H1 (cell line): ENCODE data around the gene MEGF11. TPM values are rescaled to one million over a fixed set of nuclear protein-coding genes. Genes with fewer than 3 reads are reported as not detected.

Experiments used
- CTCF ChIA-PET: fragments of 300-600 bp; sonication (Branson Sonifier 250); formaldehyde crosslinking; loops from one replicate; lab custom pipeline; 2021; ENCODE audit not compliant: partially characterized antibody; lab: Charles Lee
- POLR2A ChIA-PET: fragments of 300-600 bp; sonication (Branson Sonifier 250); formaldehyde crosslinking; loops from one replicate; lab custom pipeline; 2021; ENCODE audit warnings: inconsistent platforms; ENCODE audit not compliant: partially characterized antibody; lab: Charles Lee
- DNase-seq, 2 experiments: peaks; one replicate each; pipeline versions ENCODE4 v3.0.0 to v3.0.0-alpha.2; 2010 to 2022; ENCODE audit warnings: low spot score in 2 of 2, low read depth in 1 of 2, mixed read lengths in 1 of 2
- FAIRE-seq: peaks from 2 replicates; lab custom pipeline; 2011; peaks lifted over from hg19 to GRCh38; lab: Jason Lieb, UNC
- H2AFZ ChIP-seq: 2 replicates; pipeline ENCODE4 v1.8.1; 2012; ENCODE audit warnings: low read length, inconsistent platforms
- H2AK5ac ChIP-seq: 2 replicates; pipeline ENCODE4 v1.6.1; 2013; ENCODE audit warnings: low read depth, low read length
- H2BK120ac ChIP-seq: replicated peaks from 2 replicates; pipeline ENCODE3; 2013; ENCODE audit warnings: low read depth, low read length, inconsistent platforms
- H2BK12ac ChIP-seq: 2 replicates; pipeline ENCODE4 v1.6.1; 2013; ENCODE audit warnings: low read depth, low read length
- H2BK15ac ChIP-seq: 2 replicates; pipeline ENCODE4 v1.6.1; 2013; ENCODE audit warnings: low read length
- H2BK20ac ChIP-seq: 2 replicates; pipeline ENCODE4 v1.6.1; 2013; ENCODE audit warnings: low read length
- H2BK5ac ChIP-seq: 2 replicates; pipeline ENCODE4 v1.6.1; 2013; ENCODE audit warnings: low read depth, low read length
- H3K14ac ChIP-seq: 2 replicates; pipeline ENCODE4 v1.6.1; 2013; ENCODE audit warnings: inconsistent platforms; ENCODE audit not compliant: insufficient read length
- H3K18ac ChIP-seq: 2 replicates; pipeline ENCODE4 v1.6.1; 2013; ENCODE audit warnings: low read length; ENCODE audit errors: extremely low read depth
- H3K23ac ChIP-seq: 2 replicates; pipeline ENCODE4 v1.6.1; 2013; ENCODE audit warnings: inconsistent platforms; ENCODE audit not compliant: insufficient read length
- H3K23me2 ChIP-seq: 2 replicates; pipeline ENCODE4 v1.6.1; 2013; ENCODE audit warnings: low read depth, low read length
- H3K27ac ChIP-seq: 2 replicates; pipeline ENCODE4 v1.6.1; 2011; ENCODE audit warnings: low read depth, low read length, inconsistent platforms
- H3K27me3 ChIP-seq, 4 experiments: replicated peaks in 1 of 4; 1 replicate in 1 of 4; 2 replicates in 3 of 4; pipeline versions ENCODE4 v1.6.1 to v1.8.1; 2011 to 2013; ENCODE audit warnings: low read length in 3 of 4, mild to moderate bottlenecking in 3 of 4, inconsistent platforms in 2 of 4, mixed read lengths in 2 of 4, moderate library complexity in 1 of 4; ENCODE audit not compliant: control insufficient read depth in 3 of 4, insufficient read depth in 3 of 4; ENCODE audit errors: extremely low read depth in 1 of 4
- H3K36me3 ChIP-seq, 4 experiments: 2 replicates each; pipeline versions ENCODE4 v1.6.1 to v1.8.1; 2011 to 2013; ENCODE audit warnings: mild to moderate bottlenecking in 4 of 4, low read length in 3 of 4, moderate library complexity in 2 of 4, control low read depth in 1 of 4, inconsistent platforms in 1 of 4; ENCODE audit not compliant: insufficient read depth in 4 of 4, control insufficient read depth in 2 of 4
- H3K4ac ChIP-seq: replicated peaks from 2 replicates; pipeline ENCODE3; 2013; ENCODE audit warnings: low read length, low read depth, mixed read lengths, inconsistent platforms; ENCODE audit not compliant: insufficient read length
- H3K4me1 ChIP-seq, 4 experiments: replicated peaks in 1 of 4; 1 replicate in 1 of 4; 2 replicates in 3 of 4; pipeline versions ENCODE4 v1.6.1 to v1.8.1; 2011 to 2013; ENCODE audit warnings: low read length in 3 of 4, inconsistent platforms in 2 of 4, mixed read lengths in 1 of 4; ENCODE audit not compliant: insufficient read depth in 4 of 4, control insufficient read depth in 3 of 4
- H3K4me2 ChIP-seq, 2 experiments: 2 replicates each; pipeline versions ENCODE4 v1.6.1 to v1.8.1; 2011 to 2013; ENCODE audit warnings: low read depth in 2 of 2, low read length in 2 of 2, control low read depth in 1 of 2, inconsistent platforms in 1 of 2, mild to moderate bottlenecking in 1 of 2; ENCODE audit not compliant: insufficient read depth in 1 of 2
- H3K4me3 ChIP-seq, 4 experiments: fragments of 200-600, 300-600 bp in 1 of 4; sonication (generic), shearing (Covaris generic), sonication (Bioruptor Twin) in 1 of 4; 2 replicates each; pipeline versions ENCODE4 v1.5.1 to v1.8.1; 2011 to 2016; ENCODE audit warnings: low read length in 4 of 4, low read depth in 3 of 4, control low read depth in 2 of 4, inconsistent platforms in 2 of 4, mild to moderate bottlenecking in 2 of 4, mixed read lengths in 1 of 4, moderate library complexity in 1 of 4; ENCODE audit not compliant: insufficient read depth in 2 of 4; ENCODE audit errors: extremely low read depth in 1 of 4
- H3K56ac ChIP-seq: replicated peaks from 2 replicates; pipeline ENCODE3; 2013; ENCODE audit warnings: low read depth, mild to moderate bottlenecking, mixed read lengths, low read length, inconsistent platforms; ENCODE audit not compliant: insufficient read length
- H3K79me1 ChIP-seq: 2 replicates; pipeline ENCODE4 v1.6.1; 2013; ENCODE audit warnings: low read depth, low read length, control low read depth
- H3K79me2 ChIP-seq, 2 experiments: 2 replicates each; pipeline versions ENCODE4 v1.6.1 to v1.8.1; 2012 to 2013; ENCODE audit warnings: low read length in 2 of 2, mild to moderate bottlenecking in 2 of 2, inconsistent platforms in 1 of 2; ENCODE audit not compliant: insufficient read depth in 2 of 2, control insufficient read depth in 1 of 2
- H3K9ac ChIP-seq, 4 experiments: replicated peaks in 1 of 4; 1 replicate in 1 of 4; 2 replicates in 3 of 4; pipeline versions ENCODE4 v1.6.1 to v1.8.1; 2011 to 2013; ENCODE audit warnings: low read depth in 3 of 4, low read length in 3 of 4, control low read depth in 2 of 4, mild to moderate bottlenecking in 2 of 4, moderate library complexity in 2 of 4, inconsistent platforms in 1 of 4; ENCODE audit errors: extremely low read depth in 1 of 4
- H3K9me3 ChIP-seq, 2 experiments: 2 replicates each; pipeline versions ENCODE4 v1.6.1 to v1.8.1; 2012 to 2013; ENCODE audit warnings: mild to moderate bottlenecking in 2 of 2, moderate library complexity in 2 of 2, control low read depth in 1 of 2, inconsistent platforms in 1 of 2, low read depth in 1 of 2, low read length in 1 of 2, mixed read lengths in 1 of 2; ENCODE audit not compliant: insufficient read depth in 2 of 2
- H4K20me1 ChIP-seq, 2 experiments: replicated peaks in 1 of 2; 2 replicates each; pipeline versions ENCODE3 to v1.8.1; 2011 to 2013; ENCODE audit warnings: inconsistent platforms in 2 of 2, low read length in 2 of 2, mild to moderate bottlenecking in 1 of 2; ENCODE audit not compliant: insufficient read depth in 2 of 2, control insufficient read depth in 1 of 2
- H4K5ac ChIP-seq: 2 replicates; pipeline ENCODE4 v1.6.1; 2013; ENCODE audit warnings: low read length, low read depth, mixed read lengths, inconsistent platforms; ENCODE audit not compliant: insufficient read length
- H4K8ac ChIP-seq: 2 replicates; pipeline ENCODE4 v1.8.0; 2013; ENCODE audit warnings: mild to moderate bottlenecking, moderate library complexity, low read length, inconsistent platforms; ENCODE audit not compliant: insufficient read depth; ENCODE audit errors: extremely low read depth
- H4K91ac ChIP-seq: replicated peaks from 2 replicates; pipeline ENCODE3; 2013; ENCODE audit warnings: low read length, mixed read lengths, inconsistent platforms; ENCODE audit not compliant: insufficient read length
- KDM5A ChIP-seq: fragments of 200-600 bp; IDR thresholded peaks from 2 replicates; pipeline ENCODE4 v1.7.1; 2012; ENCODE audit warnings: mild to moderate bottlenecking, low read length, inconsistent platforms, mixed read lengths
- MAFK ChIP-seq: IDR thresholded peaks from 2 replicates; pipeline ENCODE4 v1.6.1; 2012; ENCODE audit warnings: low read depth, mild to moderate bottlenecking, improper control_type of control experiment, low read length
- POLR2AphosphoS5 ChIP-seq: IDR thresholded peaks from 2 replicates; pipeline ENCODE4 v1.6.1; 2011; ENCODE audit warnings: low read depth, low read length
- SIX5 ChIP-seq: IDR thresholded peaks from 2 replicates; pipeline ENCODE4 v1.6.1; 2011; ENCODE audit warnings: mild to moderate bottlenecking, low read depth, low read length
- TAF7 ChIP-seq: optimal IDR thresholded peaks from 2 replicates; pipeline ENCODE3; 2011; ENCODE audit warnings: low read depth, mild to moderate bottlenecking, inconsistent platforms, low read length, moderate library complexity, borderline replicate concordance
- TEAD4 ChIP-seq: IDR thresholded peaks from 2 replicates; pipeline ENCODE4 v1.6.1; 2012; ENCODE audit warnings: low read depth, low read length, inconsistent platforms, mixed read lengths
- YY1 ChIP-seq: IDR thresholded peaks from 2 replicates; pipeline ENCODE4 v1.6.1; 2011; ENCODE audit warnings: low read depth, mild to moderate bottlenecking, low read length
- WGBS, 2 experiments: shearing (Covaris generic) in 1 of 2; methylation state at CpG; one replicate each; pipeline versions ENCODE4 v1.1.6 to v1.1.7; 2013 to 2015; ENCODE audit warnings: low lambda C conversion rate in 2 of 2, mixed read lengths in 2 of 2, inconsistent platforms in 1 of 2, low coverage in 1 of 2, missing lambda C conversion rate in 1 of 2; ENCODE audit not compliant: insufficient replicate concordance in 2 of 2, insufficient coverage in 1 of 2, insufficient read length in 1 of 2; ENCODE audit errors: extremely low coverage in 1 of 2, missing lambda C conversion rate in 1 of 2; 5-methylcytosine and 5-hydroxymethylcytosine counted together
- polyA plus RNA-seq, 7 experiments: library from polyadenylated mRNA; depleted of rRNA in 3 of 7; stranded (reverse) in 5 of 7; unstranded in 2 of 7; fragments of >200 nt in 5 of 7; fragments of 200-250 nt in 2 of 7; gene quantifications; 1 replicate in 5 of 7; 2 replicates in 1 of 7; 4 replicates in 1 of 7; pipeline versions ENCODE4 v1.2.1 to v1.2.3, GENCODE V29; 2011 to 2013; ENCODE audit warnings: missing spikeins in 2 of 7, mixed read lengths in 2 of 7
- total RNA-seq: library from RNA; stranded (reverse); fragmentation: NEBNext Ultra II Directional; extraction: Animal tissue kit (Norgen Biotek cat#: 25700); gene quantifications from 2 replicates; pipeline ENCODE4 v1.2.1, GENCODE V29; 2021
- TF ChIP-seq, protein P1 (sequence below), 3 experiments: IDR thresholded peaks; 1 replicate in 2 of 3; 2 replicates in 1 of 3; pipeline versions ENCODE4 v1.5.1 to v1.6.1; 2011; ENCODE audit warnings: low read length in 3 of 3, mild to moderate bottlenecking in 3 of 3, inconsistent platforms in 2 of 3, low read depth in 1 of 3, moderate library complexity in 1 of 3; ENCODE audit not compliant: insufficient read depth in 1 of 3; ENCODE audit errors: control extremely low read depth in 1 of 3
- TF ChIP-seq, protein P2 (sequence below): IDR thresholded peaks from 2 replicates; pipeline ENCODE4 v1.6.1; 2012; ENCODE audit warnings: inconsistent platforms

MEGF11 gene
- total and polyA plus RNA-seq, 2 of the 8 experiments (the other 6 are each of a cell fraction or from before 2014, with no cell fraction given), result 4.4 to 4.8 TPM

DNA sequence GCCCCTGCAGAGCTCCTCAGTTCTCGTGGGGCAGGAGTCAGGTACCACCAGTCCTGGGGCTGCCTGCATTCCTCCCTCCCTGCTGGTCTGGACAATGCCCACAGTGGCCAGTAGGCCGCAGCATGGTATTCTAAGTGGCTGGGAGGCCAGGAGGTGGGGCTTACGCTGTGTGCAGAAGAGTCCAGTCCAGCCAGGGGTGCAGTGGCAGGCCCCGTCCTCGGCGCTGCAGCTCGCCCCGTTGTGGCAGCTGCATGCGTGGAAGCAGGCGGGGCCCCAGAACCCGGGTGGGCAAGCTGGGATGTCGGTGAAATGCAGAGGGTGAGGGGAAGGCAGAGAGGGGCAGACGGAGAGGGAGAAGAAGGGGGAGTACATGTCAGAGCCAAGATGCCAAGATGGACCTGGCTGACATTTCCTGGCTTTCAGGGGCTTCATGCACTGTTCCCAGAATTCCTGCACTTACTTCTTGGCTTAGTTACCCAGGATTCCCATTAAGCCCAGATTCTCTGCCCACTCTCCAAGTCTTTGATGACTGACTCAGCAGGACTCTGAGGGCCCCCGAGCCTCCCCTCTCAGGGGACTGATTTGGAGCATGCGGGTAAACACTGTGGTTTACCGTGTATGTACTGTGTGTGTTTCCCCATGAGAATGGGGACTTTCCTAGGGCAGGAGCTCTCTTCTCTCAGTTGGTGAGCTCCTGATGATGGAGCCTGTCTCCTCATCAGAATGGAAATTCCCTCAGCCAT is 336.7 kb downstream of the MEGF11 start:
- no peak overlapping the region for H3K4ac ChIP-seq
- peaks cover 0 to 8% (median 3%) of the 10 kb centered on the region in 4 experiments; a peak in 5 of 7 replicates for H3K4me1 ChIP-seq
- H3K23ac ChIP-seq, result no peak overlapping the region
- H2BK5ac ChIP-seq, result peak overlapping the region; percentile 50; the same call in 1 of the 2 replicates
- no peak overlapping the region for H2AK5ac ChIP-seq
- no peak overlapping the region for H3K4me3 ChIP-seq
- H4K91ac ChIP-seq, result no peak overlapping the region
- POLR2A ChIA-PET, result no interaction called here
- no peak overlapping the region for H3K18ac ChIP-seq
- no peaks in the 10 kb centered on the region for H3K36me3 ChIP-seq
- 70% methylated on average over 15 of the region's 16 CpGs; no CpG with 5 or more reads in 1 of the 2 experiments for WGBS, 2 experiments
- H3K14ac ChIP-seq, result no peak overlapping the region
- H3K79me1 ChIP-seq, result no peaks in the 10 kb centered on the region
- no peak overlapping the region for H3K56ac ChIP-seq
- CTCF ChIA-PET, result interaction anchor here (0.6 to 6.2 kb wide), 35 partner anchors 8 to 850 kb away, joined by 3 to 46 read pairs (median 4); partner anchors contain the start of gene INTS14
- H4K8ac ChIP-seq, result no peak overlapping the region
- no peaks in the 10 kb centered on the region for H3K27me3 ChIP-seq
- H3K4me2 ChIP-seq, result no peak overlapping the region
- H4K5ac ChIP-seq, result no peak overlapping the region
- no peaks in the 10 kb centered on the region for H3K79me2 ChIP-seq
- no peak overlapping the region for H2BK15ac ChIP-seq
- no peak overlapping the region for H2BK20ac ChIP-seq
- no peak overlapping the region for H2BK12ac ChIP-seq
- no peak overlapping the region for H3K9ac ChIP-seq
- no peak overlapping the region for H2BK120ac ChIP-seq
- DNase-seq, result peak; percentile 47 to 81
- peaks cover 0 to 4% of the 10 kb centered on the region in 2 experiments for H4K20me1 ChIP-seq
- no peak overlapping the region for H3K27ac ChIP-seq
- H2AFZ ChIP-seq, result no peak overlapping the region
- no peaks in the 10 kb centered on the region for H3K23me2 ChIP-seq
- no peaks in the 10 kb centered on the region for H3K9me3 ChIP-seq
- no peak for FAIRE-seq
- TF ChIP-seq, protein P1, sequence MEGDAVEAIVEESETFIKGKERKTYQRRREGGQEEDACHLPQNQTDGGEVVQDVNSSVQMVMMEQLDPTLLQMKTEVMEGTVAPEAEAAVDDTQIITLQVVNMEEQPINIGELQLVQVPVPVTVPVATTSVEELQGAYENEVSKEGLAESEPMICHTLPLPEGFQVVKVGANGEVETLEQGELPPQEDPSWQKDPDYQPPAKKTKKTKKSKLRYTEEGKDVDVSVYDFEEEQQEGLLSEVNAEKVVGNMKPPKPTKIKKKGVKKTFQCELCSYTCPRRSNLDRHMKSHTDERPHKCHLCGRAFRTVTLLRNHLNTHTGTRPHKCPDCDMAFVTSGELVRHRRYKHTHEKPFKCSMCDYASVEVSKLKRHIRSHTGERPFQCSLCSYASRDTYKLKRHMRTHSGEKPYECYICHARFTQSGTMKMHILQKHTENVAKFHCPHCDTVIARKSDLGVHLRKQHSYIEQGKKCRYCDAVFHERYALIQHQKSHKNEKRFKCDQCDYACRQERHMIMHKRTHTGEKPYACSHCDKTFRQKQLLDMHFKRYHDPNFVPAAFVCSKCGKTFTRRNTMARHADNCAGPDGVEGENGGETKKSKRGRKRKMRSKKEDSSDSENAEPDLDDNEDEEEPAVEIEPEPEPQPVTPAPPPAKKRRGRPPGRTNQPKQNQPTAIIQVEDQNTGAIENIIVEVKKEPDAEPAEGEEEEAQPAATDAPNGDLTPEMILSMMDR (IDR thresholded peaks at IDR 0.05; ENCODE audit: control extremely low read depth in 1 of 3, insufficient read depth in 1 of 3, low read depth in 1 of 3, low read length in 3 of 3), result peak; percentile 88 to 94 (median 91)
- TF ChIP-seq SIX5, result no peak
- no peak for TF ChIP-seq MAFK
- TF ChIP-seq TEAD4, result peak; percentile 95
- TF ChIP-seq POLR2AphosphoS5, result no peak
- TF ChIP-seq KDM5A, result no peak
- peak; percentile 41 for TF ChIP-seq TAF7
- 0 out of 2 replicates have a peak, but pooled peaks have one; percentile 29 for TF ChIP-seq YY1
- TF ChIP-seq, protein P2, sequence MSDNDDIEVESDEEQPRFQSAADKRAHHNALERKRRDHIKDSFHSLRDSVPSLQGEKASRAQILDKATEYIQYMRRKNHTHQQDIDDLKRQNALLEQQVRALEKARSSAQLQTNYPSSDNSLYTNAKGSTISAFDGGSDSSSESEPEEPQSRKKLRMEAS, result peak; percentile 49; the same call in 1 of the 2 replicates
